ENCODE data around the gene NEXN.

GRCh38 chr1:77990629-77991204 is 102.3 kb downstream of the NEXN start:
- TF ChIP-seq CTCF (IDR thresholded peaks at IDR 0.05 in 8 of 11, conservative IDR thresholded peaks at IDR 0.05 in 3 of 11) (no peak), POLR2A (IDR thresholded peaks at IDR 0.05) (no peak)
